ENCODE data around the gene KLHL12. TPM values are rescaled to one million over a fixed set of nuclear protein-coding genes. Genes with fewer than 3 reads are reported as not detected.
"Not testable (repeated sequence)": the region's sequence is repeated elsewhere in the genome, so short reads cannot be mapped to it uniquely, and the experiment has no call there.

KLHL12 gene
- total RNA-seq, 1 experiment from 2014 or later = 17.8 TPM

- Histone ChIP-seq H3K4me3 (ENCODE audit: low read depth, low read length, poor library complexity, severe bottlenecking) (no peak overlapping the region), H3K27ac (ENCODE audit: low read depth, low read length, poor library complexity, severe bottlenecking) (no peak overlapping the region), H3K36me3 (ENCODE audit: insufficient read depth, low read length, poor library complexity, severe bottlenecking) (peaks cover 53% of the 10 kb centered on the region), H3K4me1 (ENCODE audit: insufficient read depth, low read length, poor library complexity, severe bottlenecking) (no peaks in the 10 kb centered on the region), H3K9me3 (ENCODE audit: low read depth, low read length, poor library complexity, severe bottlenecking) (no peaks in the 10 kb centered on the region), H3K27me3 (replicated peaks; ENCODE audit: insufficient read depth, low read depth, low read length, poor library complexity) (no peaks in the 10 kb centered on the region)
- TF ChIP-seq, protein P1, sequence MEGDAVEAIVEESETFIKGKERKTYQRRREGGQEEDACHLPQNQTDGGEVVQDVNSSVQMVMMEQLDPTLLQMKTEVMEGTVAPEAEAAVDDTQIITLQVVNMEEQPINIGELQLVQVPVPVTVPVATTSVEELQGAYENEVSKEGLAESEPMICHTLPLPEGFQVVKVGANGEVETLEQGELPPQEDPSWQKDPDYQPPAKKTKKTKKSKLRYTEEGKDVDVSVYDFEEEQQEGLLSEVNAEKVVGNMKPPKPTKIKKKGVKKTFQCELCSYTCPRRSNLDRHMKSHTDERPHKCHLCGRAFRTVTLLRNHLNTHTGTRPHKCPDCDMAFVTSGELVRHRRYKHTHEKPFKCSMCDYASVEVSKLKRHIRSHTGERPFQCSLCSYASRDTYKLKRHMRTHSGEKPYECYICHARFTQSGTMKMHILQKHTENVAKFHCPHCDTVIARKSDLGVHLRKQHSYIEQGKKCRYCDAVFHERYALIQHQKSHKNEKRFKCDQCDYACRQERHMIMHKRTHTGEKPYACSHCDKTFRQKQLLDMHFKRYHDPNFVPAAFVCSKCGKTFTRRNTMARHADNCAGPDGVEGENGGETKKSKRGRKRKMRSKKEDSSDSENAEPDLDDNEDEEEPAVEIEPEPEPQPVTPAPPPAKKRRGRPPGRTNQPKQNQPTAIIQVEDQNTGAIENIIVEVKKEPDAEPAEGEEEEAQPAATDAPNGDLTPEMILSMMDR (conservative IDR thresholded peaks at IDR 0.05; ENCODE audit: low read depth, low read length) = no peak
- no peak for TF ChIP-seq EZH2 (IDR thresholded peaks at IDR 0.05; ENCODE audit: borderline replicate concordance, low read depth, low read length, poor library complexity, severe bottlenecking)
- BruUV-seq (replicated peaks) = no TSS peak
- DNase-seq (ENCODE audit: low spot score) = no peak
- CTCF ChIA-PET = no interaction called here
- POLR2A ChIA-PET (ENCODE audit: low non-redundant PET) = no interaction called here
- intact Hi-C loops (cut with micrococcal nuclease; ENCODE audit: unreplicated experiment) = no loop called here
Measured at GRCh38 chr1:202940561-202940960, 13.5 kb upstream of the KLHL12 start.

DNA sequence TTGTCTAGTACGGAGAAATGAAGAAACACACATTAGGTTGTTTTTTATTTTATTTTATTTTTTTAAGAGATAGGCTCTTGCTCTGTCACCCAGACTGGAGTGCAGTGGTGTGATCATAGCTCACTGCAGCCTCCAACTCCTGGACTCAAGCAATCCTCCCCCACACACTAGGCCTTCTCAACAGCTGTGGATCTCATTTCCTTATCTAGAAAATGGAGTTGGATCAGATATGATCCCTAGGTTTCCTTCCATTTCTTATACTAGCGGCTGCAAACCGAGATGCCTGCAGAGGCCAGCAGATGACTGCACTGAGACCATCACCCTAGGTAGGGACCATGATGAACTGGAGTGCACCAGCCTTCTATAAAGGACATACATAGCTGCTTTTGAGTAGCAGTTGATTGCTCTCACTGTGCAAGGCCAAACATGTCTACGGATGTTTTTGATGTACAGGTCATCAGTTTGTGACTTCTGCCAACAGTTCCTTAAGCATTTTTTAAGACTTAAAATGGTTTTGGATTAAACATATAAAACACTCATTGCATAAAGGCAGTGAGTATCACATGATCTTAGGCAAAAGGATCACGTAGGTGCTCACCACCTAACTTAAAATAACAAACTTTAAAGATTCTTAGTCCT, 11.4 kb upstream of the KLHL12 start:
- H3K27me3 ChIP-seq (replicated peaks; ENCODE audit: insufficient read depth, low read depth, low read length, poor library complexity) = no peaks in the 10 kb centered on the region
- H3K4me3 ChIP-seq (ENCODE audit: low read depth, low read length, poor library complexity, severe bottlenecking) = no peak overlapping the region
- H3K4me1 ChIP-seq (ENCODE audit: insufficient read depth, low read length, poor library complexity, severe bottlenecking) = no peaks in the 10 kb centered on the region
- intact Hi-C loops (cut with micrococcal nuclease; ENCODE audit: unreplicated experiment) = no loop called here
- no peak for DNase-seq (ENCODE audit: low spot score)
- no peaks in the 10 kb centered on the region for H3K9me3 ChIP-seq (ENCODE audit: low read depth, low read length, poor library complexity, severe bottlenecking)
- POLR2A ChIA-PET (ENCODE audit: low non-redundant PET) = no interaction called here
- peaks cover 31% of the 10 kb centered on the region for H3K36me3 ChIP-seq (ENCODE audit: insufficient read depth, low read length, poor library complexity, severe bottlenecking)
- H3K27ac ChIP-seq (ENCODE audit: low read depth, low read length, poor library complexity, severe bottlenecking) = no peak overlapping the region
- no peak for TF ChIP-seq EZH2 (IDR thresholded peaks at IDR 0.05; ENCODE audit: borderline replicate concordance, low read depth, low read length, poor library complexity, severe bottlenecking)
- TF ChIP-seq, protein P1 (conservative IDR thresholded peaks at IDR 0.05; ENCODE audit: low read depth, low read length) = no peak
- no TSS peak for BruUV-seq (replicated peaks)
- CTCF ChIA-PET = no interaction called here

GRCh38 chr1:202936409-202936808, 9.4 kb upstream of the KLHL12 start:
- H3K27ac ChIP-seq (ENCODE audit: low read depth, low read length, poor library complexity, severe bottlenecking); H3K9me3 ChIP-seq (ENCODE audit: low read depth, low read length, poor library complexity, severe bottlenecking); H3K4me1 ChIP-seq (ENCODE audit: insufficient read depth, low read length, poor library complexity, severe bottlenecking); intact Hi-C loops (cut with micrococcal nuclease; ENCODE audit: unreplicated experiment); DNase-seq (ENCODE audit: low spot score); BruUV-seq (replicated peaks); H3K4me3 ChIP-seq (ENCODE audit: low read depth, low read length, poor library complexity, severe bottlenecking); POLR2A ChIA-PET (ENCODE audit: low non-redundant PET); CTCF ChIA-PET; H3K27me3 ChIP-seq (replicated peaks; ENCODE audit: insufficient read depth, low read depth, low read length, poor library complexity): not testable (repeated sequence)
- peaks cover 11% of the 10 kb centered on the region for H3K36me3 ChIP-seq (ENCODE audit: insufficient read depth, low read length, poor library complexity, severe bottlenecking)

- BruUV-seq (replicated peaks) = no TSS peak
- DNase-seq (ENCODE audit: low spot score) = no peak
- no peaks in the 10 kb centered on the region for H3K27me3 ChIP-seq (replicated peaks; ENCODE audit: insufficient read depth, low read depth, low read length, poor library complexity)
- CTCF ChIA-PET = no interaction called here
- H3K27ac ChIP-seq (ENCODE audit: low read depth, low read length, poor library complexity, severe bottlenecking) = no peak overlapping the region
- POLR2A ChIA-PET (ENCODE audit: low non-redundant PET) = no interaction called here
- no peak overlapping the region for H3K4me3 ChIP-seq (ENCODE audit: low read depth, low read length, poor library complexity, severe bottlenecking)
- TF ChIP-seq EZH2 (IDR thresholded peaks at IDR 0.05; ENCODE audit: borderline replicate concordance, low read depth, low read length, poor library complexity, severe bottlenecking) = no peak
- TF ChIP-seq, protein P1 (conservative IDR thresholded peaks at IDR 0.05; ENCODE audit: low read depth, low read length) = no peak
- intact Hi-C loops (cut with micrococcal nuclease; ENCODE audit: unreplicated experiment) = no loop called here
- peaks cover 4% of the 10 kb centered on the region for H3K9me3 ChIP-seq (ENCODE audit: low read depth, low read length, poor library complexity, severe bottlenecking)
- peaks cover 5% of the 10 kb centered on the region for H3K36me3 ChIP-seq (ENCODE audit: insufficient read depth, low read length, poor library complexity, severe bottlenecking)
- no peaks in the 10 kb centered on the region for H3K4me1 ChIP-seq (ENCODE audit: insufficient read depth, low read length, poor library complexity, severe bottlenecking)
Measured at GRCh38 chr1:202935844-202936243, 8.8 kb upstream of the KLHL12 start.
